Spinal cord (tissue), 10 donors: ENCODE measurements around the gene GIMAP4. TPM values are rescaled to one million over a fixed set of nuclear protein-coding genes. Genes with fewer than 3 reads are reported as not detected.
"Not testable (repeated sequence)": the region's sequence is repeated elsewhere in the genome, so short reads cannot be mapped to it uniquely, and the experiment has no call there.

Experiments used
- DNase-seq, 6 donors: peaks; one replicate each; pipeline versions ENCODE4 v3.0.0 to v3.0.0-alpha.2; 2013 to 2015; ENCODE audit warnings: low spot score in 6 of 6, low read depth in 4 of 6
- H3K27ac ChIP-seq: one replicate; pipeline ENCODE4 v1.5.1; 2013; ENCODE audit warnings: low read depth, low read length, control low read depth
- H3K27me3 ChIP-seq: one replicate; pipeline ENCODE4 v1.6.1; 2013; ENCODE audit warnings: low read length; ENCODE audit not compliant: control insufficient read depth, insufficient read depth
- H3K36me3 ChIP-seq: one replicate; pipeline ENCODE4 v1.6.1; 2013; ENCODE audit warnings: low read length; ENCODE audit not compliant: control insufficient read depth, insufficient read depth
- H3K4me1 ChIP-seq: one replicate; pipeline ENCODE4 v1.6.1; 2013; ENCODE audit warnings: low read length; ENCODE audit not compliant: control insufficient read depth, insufficient read depth
- H3K4me3 ChIP-seq: one replicate; pipeline ENCODE4 v1.5.1; 2013; ENCODE audit warnings: low read depth, low read length, control low read depth
- H3K9me3 ChIP-seq: one replicate; pipeline ENCODE4 v1.6.1; 2013; ENCODE audit warnings: low read length; ENCODE audit not compliant: control insufficient read depth, insufficient read depth
- WGBS: methylation state at CpG from one replicate; pipeline ENCODE4 v1.1.5; 2013; ENCODE audit warnings: missing lambda C conversion rate; ENCODE audit not compliant: insufficient coverage; 5-methylcytosine and 5-hydroxymethylcytosine counted together
- polyA plus RNA-seq, 2 donors: library from polyadenylated mRNA; unstranded; fragments of 120-200 nt; gene quantifications; one replicate each; pipeline ENCODE4 v1.2.1, GENCODE V29; 2013; ENCODE audit not compliant: insufficient read length in 2 of 2
- total RNA-seq, 2 donors: library from RNA; depleted of rRNA in 1 of 2; stranded (reverse); fragments of 120-200 nt in 1 of 2; fragments of >200 nt in 1 of 2; gene quantifications; one replicate each; pipeline versions ENCODE4 v1.2.3 to v1.2.4, GENCODE V29; 2013 to 2014
- donor health status: healthy.

The GIMAP4 gene
- total and polyA plus RNA-seq, 4 donors, result 14.8 to 46.2 (median 21.3) TPM

- no peaks in the 10 kb centered on the region for H3K9me3 ChIP-seq
- WGBS, result no CpG with 5 or more reads among the region's 2 CpGs
These were observed 28.2 kb downstream of the GIMAP4 start for GRCh38 chr7:150595361-150595760.

DNA sequence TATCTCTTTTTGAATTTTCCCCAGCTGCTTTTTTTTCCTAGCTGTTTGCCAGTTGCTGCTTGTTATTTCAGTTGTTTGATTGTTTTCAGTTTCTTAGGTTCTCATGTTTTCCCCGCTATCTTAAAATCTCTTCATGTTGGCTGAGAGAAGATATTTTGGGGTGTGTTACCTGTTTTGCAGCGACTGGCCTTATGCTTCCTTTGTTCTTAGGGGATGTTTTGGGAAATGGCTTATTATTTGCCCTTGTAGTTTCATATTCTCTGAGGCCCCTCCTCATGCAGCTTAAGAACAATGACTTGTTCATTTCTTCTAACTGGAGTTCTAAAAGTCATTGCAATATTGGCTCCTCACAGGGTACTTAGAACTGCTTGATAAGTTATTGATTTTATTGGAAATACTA is 36.4 kb downstream of the GIMAP4 start:
- H3K27ac ChIP-seq, H3K36me3 ChIP-seq, DNase-seq, H3K4me1 ChIP-seq, H3K27me3 ChIP-seq, H3K9me3 ChIP-seq, H3K4me3 ChIP-seq: not testable (repeated sequence)
- WGBS, result no CpG with 5 or more reads among the region's 2 CpGs

More at GRCh38 chr7:150595361-150595760, 28.2 kb downstream of the GIMAP4 start:
- Histone ChIP-seq H3K4me3 (no peak overlapping the region), H3K36me3 (no peaks in the 10 kb centered on the region), H3K27ac (no peak overlapping the region), H3K27me3 (no peaks in the 10 kb centered on the region), H3K4me1 (no peaks in the 10 kb centered on the region)
- DNase-seq, result no peak

DNA sequence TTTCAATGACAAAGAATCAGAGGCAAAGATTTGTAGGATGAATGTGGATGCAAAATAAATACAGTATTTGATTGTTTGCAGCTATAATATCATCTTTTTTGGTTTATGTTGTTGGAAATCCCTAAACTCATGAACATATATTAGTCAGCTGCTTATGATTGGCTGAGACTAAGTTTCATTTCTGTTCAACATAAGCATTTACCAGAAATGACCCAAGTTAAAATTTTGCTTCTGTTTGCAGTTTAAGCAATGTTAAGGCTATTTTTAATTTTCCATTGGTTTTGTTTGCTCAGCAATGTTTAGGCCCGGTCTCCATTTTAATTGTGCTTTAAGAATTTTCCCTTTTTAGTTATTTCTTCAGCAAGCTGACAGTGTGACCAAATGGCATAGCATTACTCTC is 43.0 kb downstream of the GIMAP4 start:
- Histone ChIP-seq H3K4me3 (no peak overlapping the region), H3K4me1 (no peaks in the 10 kb centered on the region), H3K36me3 (no peaks in the 10 kb centered on the region), H3K27ac (no peak overlapping the region), H3K9me3 (no peaks in the 10 kb centered on the region), H3K27me3 (no peaks in the 10 kb centered on the region)
- WGBS, result no CpG with 5 or more reads among the region's 1 CpG
- DNase-seq, result no peak

DNA sequence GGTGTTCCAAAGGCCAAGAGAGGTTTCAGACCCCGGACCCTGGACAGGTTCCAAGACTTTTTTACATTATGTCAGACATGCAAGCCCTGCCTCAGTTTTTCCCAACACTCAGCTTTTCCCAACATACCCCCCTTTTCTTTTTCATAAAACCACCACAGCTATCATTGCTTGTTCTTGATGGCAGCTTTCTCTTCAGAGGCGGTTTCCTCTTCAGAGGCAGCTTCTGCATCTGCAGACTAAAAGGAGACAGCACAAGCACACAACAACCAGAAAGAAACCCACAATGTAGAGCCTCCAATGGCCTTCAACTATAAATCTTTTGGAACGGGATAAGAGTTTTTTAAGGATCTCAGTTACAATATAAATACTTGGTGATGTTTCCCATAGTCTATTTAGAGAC is 45.7 kb downstream of the GIMAP4 start:
- H3K27ac ChIP-seq, result no peak overlapping the region
- no peak overlapping the region for H3K4me3 ChIP-seq
- no peaks in the 10 kb centered on the region for H3K27me3 ChIP-seq
- no peaks in the 10 kb centered on the region for H3K4me1 ChIP-seq
- no peaks in the 10 kb centered on the region for H3K9me3 ChIP-seq
- H3K36me3 ChIP-seq, result no peaks in the 10 kb centered on the region
- no peak for DNase-seq
- 76% methylated on average over 1 of the region's 3 CpGs for WGBS

DNA sequence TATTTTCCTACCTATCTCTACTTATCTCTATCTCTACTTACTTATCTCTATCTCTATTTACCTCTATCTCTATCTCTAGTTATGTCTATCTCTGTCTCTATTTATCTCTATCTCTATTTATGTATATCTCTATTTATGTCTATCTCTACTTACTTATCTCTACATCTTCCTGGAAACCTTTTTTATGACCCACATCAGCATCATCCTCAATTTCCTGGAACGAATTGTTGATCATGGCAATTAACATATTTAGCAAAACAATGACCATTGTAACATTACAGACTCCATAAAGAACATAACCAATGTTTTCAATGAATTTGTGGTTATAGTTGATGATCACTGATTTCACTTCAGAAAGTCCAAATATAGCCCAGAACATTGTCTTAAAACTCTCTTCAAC is 46.7 kb downstream of the GIMAP4 start:
- H3K27me3 ChIP-seq, result no peaks in the 10 kb centered on the region
- H3K9me3 ChIP-seq, result no peaks in the 10 kb centered on the region
- H3K4me3 ChIP-seq, result no peak overlapping the region
- WGBS, result no CpG with 5 or more reads among the region's 1 CpG
- H3K27ac ChIP-seq, result no peak overlapping the region
- no peak for DNase-seq
- no peaks in the 10 kb centered on the region for H3K4me1 ChIP-seq
- H3K36me3 ChIP-seq, result no peaks in the 10 kb centered on the region

GRCh38 chr7:150614426-150614825 is 47.2 kb downstream of the GIMAP4 start:
- H3K9me3 ChIP-seq, DNase-seq, H3K36me3 ChIP-seq, H3K27ac ChIP-seq, H3K27me3 ChIP-seq, H3K4me3 ChIP-seq, H3K4me1 ChIP-seq: not testable (repeated sequence)
- 77% methylated on average over 1 of the region's 1 CpG for WGBS

- WGBS, result 83% methylated on average over 5 of the region's 5 CpGs
- DNase-seq, H3K27ac ChIP-seq, H3K27me3 ChIP-seq, H3K9me3 ChIP-seq, H3K36me3 ChIP-seq, H3K4me1 ChIP-seq, H3K4me3 ChIP-seq: not testable (repeated sequence)
These were observed 48.1 kb downstream of the GIMAP4 start for GRCh38 chr7:150615221-150615755.

DNA sequence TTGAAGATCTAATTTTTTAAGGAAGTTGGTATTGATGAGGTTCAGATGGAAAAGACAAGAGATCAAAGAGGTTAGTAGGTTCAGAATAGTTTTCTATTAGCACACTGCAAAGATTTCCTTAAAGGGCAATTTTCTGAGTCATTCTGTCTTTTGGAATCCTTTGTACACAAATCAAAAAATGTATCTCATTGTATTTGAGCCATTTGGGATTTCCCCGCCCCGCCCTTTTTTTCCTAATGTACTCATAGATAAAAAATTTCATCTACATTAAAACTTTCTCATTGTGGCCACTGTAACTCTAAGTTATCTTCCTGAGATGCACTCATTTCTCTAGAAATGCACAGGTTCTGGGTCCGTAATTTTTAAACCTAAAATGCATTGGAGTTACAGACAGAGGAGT is 52.9 kb downstream of the GIMAP4 start:
- H3K36me3 ChIP-seq, result no peaks in the 10 kb centered on the region
- H3K9me3 ChIP-seq, result no peaks in the 10 kb centered on the region
- no peaks in the 10 kb centered on the region for H3K27me3 ChIP-seq
- WGBS, result 86% methylated on average over 1 of the region's 3 CpGs
- no peak overlapping the region for H3K27ac ChIP-seq
- H3K4me3 ChIP-seq, result no peak overlapping the region
- no peak for DNase-seq
- H3K4me1 ChIP-seq, result no peaks in the 10 kb centered on the region

- Histone ChIP-seq H3K27me3 (no peaks in the 10 kb centered on the region), H3K27ac (no peak overlapping the region), H3K4me1 (no peaks in the 10 kb centered on the region), H3K36me3 (no peaks in the 10 kb centered on the region), H3K9me3 (no peaks in the 10 kb centered on the region), H3K4me3 (no peak overlapping the region)
- 88% methylated on average over 3 of the region's 3 CpGs for WGBS
- no peak for DNase-seq
These were observed 53.6 kb downstream of the GIMAP4 start for GRCh38 chr7:150620617-150621371.

- WGBS, result no CpG with 5 or more reads among the region's 1 CpG
- Histone ChIP-seq H3K4me3 (no peak overlapping the region), H3K4me1 (no peaks in the 10 kb centered on the region), H3K27ac (no peak overlapping the region), H3K27me3 (no peaks in the 10 kb centered on the region), H3K36me3 (no peaks in the 10 kb centered on the region), H3K9me3 (no peaks in the 10 kb centered on the region)
- no peak for DNase-seq
These were observed 54.2 kb downstream of the GIMAP4 start for GRCh38 chr7:150621376-150621775.
